Measurements from ENCODE around the gene PKIB.

DNA sequence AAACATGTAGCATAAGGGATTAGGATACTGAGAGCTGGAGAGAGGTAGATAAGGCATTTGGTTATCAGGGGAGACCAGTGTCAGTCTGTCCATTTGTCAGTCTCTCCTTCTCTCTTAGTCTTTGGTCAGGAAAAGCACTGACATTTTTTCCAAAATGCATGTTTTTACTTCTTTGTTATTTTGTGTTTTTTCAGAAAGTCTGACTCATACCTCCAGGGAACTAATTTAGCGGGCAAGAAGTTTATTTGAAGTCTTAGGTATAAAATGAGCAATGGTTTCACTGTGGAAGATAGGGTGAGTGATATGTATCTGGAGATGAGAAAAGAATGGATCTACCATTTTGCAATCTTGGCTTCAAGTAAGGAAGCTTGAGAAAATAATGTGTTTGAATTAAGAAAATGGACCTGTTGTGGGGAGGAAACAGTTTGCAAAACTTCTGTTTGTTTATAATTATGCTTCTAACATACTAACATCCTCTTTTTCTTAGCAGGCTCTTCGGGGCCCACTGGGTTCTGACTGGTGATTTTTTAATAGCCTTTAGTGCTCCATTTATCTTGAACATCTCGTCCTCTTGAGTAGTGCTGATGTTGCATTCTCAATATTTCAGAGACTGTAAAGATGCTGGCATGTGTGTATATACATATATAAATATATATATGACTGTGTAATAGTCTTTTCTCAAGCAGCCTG, 102.4 kb downstream of the PKIB start:
- no peak for TF ChIP-seq TOX (CRISPR knock-in tag; IDR thresholded peaks at IDR 0.05; ENCODE audit: borderline replicate concordance)
- TF ChIP-seq OSR1 (CRISPR knock-in tag; IDR thresholded peaks at IDR 0.05) = no peak
- no peak for TF ChIP-seq BACH2 (CRISPR knock-in tag; IDR thresholded peaks at IDR 0.05; ENCODE audit: borderline replicate concordance)
- no peak for TF ChIP-seq GLIS3 (CRISPR knock-in tag; IDR thresholded peaks at IDR 0.05)
